ENCODE data around the gene IFITM2.
A peak's percentile ranks its signal among the peaks of the same experiment; 100 is the strongest.

DNA sequence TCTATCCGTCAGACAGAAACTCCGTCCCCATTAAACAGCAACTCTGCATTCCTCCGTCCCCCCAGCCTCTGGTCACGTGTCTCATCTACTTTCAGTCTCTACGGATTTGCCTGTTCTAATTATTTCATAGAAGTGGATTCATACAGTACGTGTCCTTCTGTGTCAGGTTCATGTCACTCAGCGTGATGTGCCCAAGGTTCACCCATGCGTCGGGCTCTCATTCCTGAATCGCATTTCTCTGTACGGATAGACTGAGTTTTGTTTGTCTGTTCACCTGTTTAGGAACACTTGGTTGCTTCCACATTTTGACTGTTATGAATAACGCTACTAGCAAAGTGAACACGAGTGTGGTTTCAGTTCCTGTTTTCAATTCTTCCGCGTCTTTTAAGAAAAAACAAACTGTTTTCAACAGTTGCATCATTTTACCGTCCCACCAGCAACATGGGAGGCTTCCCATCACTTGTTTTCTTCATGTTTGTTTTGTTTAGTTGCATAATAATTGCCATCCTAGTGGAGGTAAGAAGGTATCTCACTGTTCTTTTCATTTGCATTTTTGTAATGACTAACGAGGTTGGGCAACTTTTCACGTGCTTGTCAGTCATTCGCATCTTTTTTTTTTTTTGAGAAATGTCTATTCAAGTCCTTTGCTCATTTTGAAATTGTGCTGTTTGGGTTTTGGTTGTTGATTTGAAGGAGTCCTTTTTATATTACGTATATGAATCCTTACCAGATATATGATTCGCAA lies 38.3 kb upstream of the IFITM2 start:
- peak in 1 of 3 donors; percentile 13 for TF ChIP-seq POLR2A (IDR thresholded peaks at IDR 0.05)
- TF ChIP-seq, protein P1, sequence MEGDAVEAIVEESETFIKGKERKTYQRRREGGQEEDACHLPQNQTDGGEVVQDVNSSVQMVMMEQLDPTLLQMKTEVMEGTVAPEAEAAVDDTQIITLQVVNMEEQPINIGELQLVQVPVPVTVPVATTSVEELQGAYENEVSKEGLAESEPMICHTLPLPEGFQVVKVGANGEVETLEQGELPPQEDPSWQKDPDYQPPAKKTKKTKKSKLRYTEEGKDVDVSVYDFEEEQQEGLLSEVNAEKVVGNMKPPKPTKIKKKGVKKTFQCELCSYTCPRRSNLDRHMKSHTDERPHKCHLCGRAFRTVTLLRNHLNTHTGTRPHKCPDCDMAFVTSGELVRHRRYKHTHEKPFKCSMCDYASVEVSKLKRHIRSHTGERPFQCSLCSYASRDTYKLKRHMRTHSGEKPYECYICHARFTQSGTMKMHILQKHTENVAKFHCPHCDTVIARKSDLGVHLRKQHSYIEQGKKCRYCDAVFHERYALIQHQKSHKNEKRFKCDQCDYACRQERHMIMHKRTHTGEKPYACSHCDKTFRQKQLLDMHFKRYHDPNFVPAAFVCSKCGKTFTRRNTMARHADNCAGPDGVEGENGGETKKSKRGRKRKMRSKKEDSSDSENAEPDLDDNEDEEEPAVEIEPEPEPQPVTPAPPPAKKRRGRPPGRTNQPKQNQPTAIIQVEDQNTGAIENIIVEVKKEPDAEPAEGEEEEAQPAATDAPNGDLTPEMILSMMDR (IDR thresholded peaks at IDR 0.05), result peak in 2 of 7 experiments; percentile 5 to 9

Data from body of pancreas (tissue), 4 donors.